Stimulated activated CD8-positive, alpha-beta memory T cell treated with anti-CD3 and anti-CD28 coated beads, Interleukin-4, amount 100 ng/mL, for 24 hours (primary cell): Measurements from ENCODE around the gene STARD7.

Experiments
- DNase-seq: peaks from one replicate; pipeline ENCODE4 v3.0.0-alpha.2; 2020; ENCODE audit warnings: low read depth

STARD7 gene

DNA sequence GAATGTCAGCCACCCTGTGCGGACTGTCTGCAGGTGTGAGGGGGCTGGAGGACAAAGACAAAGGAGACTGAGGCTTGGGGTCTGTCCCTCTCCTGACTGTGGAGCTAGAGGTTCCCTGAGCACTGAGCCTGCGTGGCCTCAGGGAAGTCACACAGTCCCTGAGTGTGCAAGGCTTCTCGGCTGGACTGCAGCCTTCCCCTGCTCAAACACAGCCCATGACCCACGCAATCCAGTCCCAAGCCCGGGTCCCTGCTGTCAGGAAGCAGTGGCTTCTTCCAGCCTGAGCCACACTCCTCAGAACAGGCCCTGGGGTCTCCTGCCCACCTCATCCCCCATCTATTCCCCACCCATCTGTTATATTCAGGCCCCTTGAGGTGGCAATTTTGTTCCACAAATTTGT, 73.0 kb downstream of the STARD7 start:
- DNase-seq: no peak

DNA sequence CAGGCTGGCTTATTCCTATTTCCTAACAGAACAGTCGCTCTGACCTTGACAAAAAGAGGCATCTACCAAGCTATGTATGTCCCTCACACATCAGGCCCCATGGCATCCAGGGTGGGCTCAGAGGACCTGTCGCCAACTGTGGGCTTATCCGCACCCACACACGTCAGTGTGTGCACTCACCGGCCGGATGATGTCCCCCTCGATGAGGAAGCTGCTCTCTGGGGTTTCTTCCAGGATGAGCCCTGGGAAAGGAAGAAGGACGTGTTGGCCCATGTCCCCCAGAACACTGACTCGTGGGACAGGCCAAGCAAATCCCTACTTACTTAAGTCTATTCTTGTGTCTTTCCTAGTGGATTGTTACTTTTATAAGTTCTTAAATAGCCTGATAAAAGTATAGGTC, 73.5 kb downstream of the STARD7 start:
- no peak for DNase-seq
